Kidney epithelial cell (primary cell): ENCODE data around the gene ZIC4. TPM values are rescaled to one million over a fixed set of nuclear protein-coding genes. Genes with fewer than 3 reads are reported as not detected.

ENCODE experiments used
- DNase-seq: peaks from one replicate; pipeline ENCODE4 v3.0.0-alpha.2; 2010; ENCODE audit warnings: low read depth
- H3K27me3 ChIP-seq: 2 replicates; pipeline ENCODE4 v1.6.0; 2011; ENCODE audit warnings: low read length; ENCODE audit not compliant: control insufficient read depth, insufficient read depth
- H3K36me3 ChIP-seq: 2 replicates; pipeline ENCODE4 v1.5.1; 2011; ENCODE audit warnings: low read length; ENCODE audit not compliant: control insufficient read depth, insufficient read depth
- H3K4me3 ChIP-seq: 2 replicates; pipeline ENCODE4 v1.5.1; 2011; ENCODE audit warnings: low read depth, mild to moderate bottlenecking, control low read depth, low read length
- total RNA-seq: library from RNA; depleted of rRNA; stranded (reverse); fragments of >200 nt; gene quantifications from 2 replicates; pipeline ENCODE4 v1.2.3, GENCODE V29; 2015
- TF ChIP-seq, protein P1 (sequence below): IDR thresholded peaks from 2 replicates; pipeline ENCODE4 v1.5.1; 2011; ENCODE audit warnings: mild to moderate bottlenecking, moderate library complexity, low read length, control low read depth, inconsistent platforms; ENCODE audit not compliant: insufficient read depth, poor library complexity, severe bottlenecking

The ZIC4 gene
- total RNA-seq, 1 donor from 2014 or later: not detected

DNA sequence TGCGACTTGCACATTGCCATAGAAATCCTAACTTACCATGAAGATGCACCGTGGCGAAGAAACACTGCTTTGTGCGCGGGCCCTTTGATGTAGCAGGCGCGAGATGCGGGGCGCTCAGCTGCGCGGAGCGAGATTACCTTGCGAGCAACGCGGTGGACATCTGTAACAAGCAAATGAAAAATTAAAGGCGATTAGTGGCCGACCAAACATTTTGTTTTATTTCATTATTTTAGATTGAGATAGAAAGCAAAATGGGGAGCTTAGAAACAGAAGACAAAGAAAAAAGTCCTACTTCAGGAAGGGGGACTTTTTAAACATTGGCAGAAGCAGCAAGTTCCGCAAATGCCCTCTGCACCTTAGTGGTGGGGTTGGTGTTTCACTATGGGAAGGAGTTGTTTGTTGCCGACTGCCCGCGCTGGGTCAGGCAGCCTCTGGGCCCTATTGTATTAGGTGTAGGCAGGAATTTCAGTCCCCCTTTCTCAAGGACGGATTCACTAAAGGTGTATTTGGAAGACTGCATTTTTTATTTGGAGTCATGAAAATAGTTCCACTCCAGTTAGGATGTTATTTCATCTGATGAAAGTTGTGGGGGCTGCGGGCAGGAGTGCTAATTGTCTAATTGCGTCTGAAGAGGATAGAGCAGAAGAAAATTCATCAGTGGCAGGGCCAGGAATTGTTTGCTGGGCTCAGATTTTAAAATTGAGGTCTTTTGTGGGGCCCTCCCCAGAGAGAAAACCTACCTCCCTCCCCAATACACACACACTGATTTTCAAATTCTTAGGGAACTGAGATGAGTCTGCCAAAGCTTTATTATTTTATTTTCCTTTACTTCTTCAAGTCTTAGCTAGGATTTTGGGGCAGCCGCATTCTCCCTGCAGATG lies 17.4 kb downstream of the ZIC4 start:
- Histone ChIP-seq H3K27me3 (peaks cover 83% of the 10 kb centered on the region), H3K36me3 (no peaks in the 10 kb centered on the region), H3K4me3 (no peak overlapping the region)
- TF ChIP-seq, protein P1, sequence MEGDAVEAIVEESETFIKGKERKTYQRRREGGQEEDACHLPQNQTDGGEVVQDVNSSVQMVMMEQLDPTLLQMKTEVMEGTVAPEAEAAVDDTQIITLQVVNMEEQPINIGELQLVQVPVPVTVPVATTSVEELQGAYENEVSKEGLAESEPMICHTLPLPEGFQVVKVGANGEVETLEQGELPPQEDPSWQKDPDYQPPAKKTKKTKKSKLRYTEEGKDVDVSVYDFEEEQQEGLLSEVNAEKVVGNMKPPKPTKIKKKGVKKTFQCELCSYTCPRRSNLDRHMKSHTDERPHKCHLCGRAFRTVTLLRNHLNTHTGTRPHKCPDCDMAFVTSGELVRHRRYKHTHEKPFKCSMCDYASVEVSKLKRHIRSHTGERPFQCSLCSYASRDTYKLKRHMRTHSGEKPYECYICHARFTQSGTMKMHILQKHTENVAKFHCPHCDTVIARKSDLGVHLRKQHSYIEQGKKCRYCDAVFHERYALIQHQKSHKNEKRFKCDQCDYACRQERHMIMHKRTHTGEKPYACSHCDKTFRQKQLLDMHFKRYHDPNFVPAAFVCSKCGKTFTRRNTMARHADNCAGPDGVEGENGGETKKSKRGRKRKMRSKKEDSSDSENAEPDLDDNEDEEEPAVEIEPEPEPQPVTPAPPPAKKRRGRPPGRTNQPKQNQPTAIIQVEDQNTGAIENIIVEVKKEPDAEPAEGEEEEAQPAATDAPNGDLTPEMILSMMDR: no peak
- DNase-seq: no peak

DNA sequence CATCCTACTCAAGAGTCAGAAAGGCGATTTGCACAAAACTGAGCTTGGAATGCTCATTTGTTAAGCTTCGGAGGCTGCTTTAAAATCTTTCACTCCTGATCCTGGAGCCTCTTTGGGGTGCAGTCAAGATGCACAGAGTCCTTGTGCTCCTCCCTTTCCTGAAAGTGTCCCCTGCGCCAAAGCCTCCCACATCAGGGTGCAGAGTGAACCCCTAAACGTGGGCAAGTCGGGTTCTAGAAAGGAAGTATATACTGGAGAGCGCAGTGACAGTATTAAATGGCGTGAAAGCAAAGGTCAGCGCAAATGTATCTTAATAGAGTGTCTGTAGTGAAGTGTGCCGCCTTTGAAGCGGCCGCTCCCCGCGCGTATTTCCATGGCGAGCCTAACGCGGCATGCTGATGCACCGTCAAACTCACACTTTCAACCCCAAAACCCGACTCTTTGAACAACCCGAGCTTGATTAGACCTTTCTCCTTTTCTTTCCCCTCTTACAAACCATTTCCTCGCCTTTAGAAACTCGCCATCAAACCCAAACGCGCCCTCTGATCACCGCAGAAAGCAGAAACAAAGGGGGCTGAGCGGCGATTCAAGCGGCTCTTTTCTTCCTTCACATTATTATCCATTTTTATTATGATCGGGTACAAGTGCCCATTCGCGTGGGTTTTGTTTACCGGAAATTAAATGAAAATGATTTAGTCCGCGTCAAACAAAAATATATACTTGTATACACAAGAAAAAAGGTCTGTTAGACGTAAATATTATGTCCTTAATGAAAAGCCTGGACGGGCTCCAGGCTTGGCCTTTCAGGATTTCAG lies 18.3 kb downstream of the ZIC4 start:
- DNase-seq: no peak
- TF ChIP-seq, protein P1: no peak
- no peaks in the 10 kb centered on the region for H3K36me3 ChIP-seq
- H3K27me3 ChIP-seq: peaks cover 77% of the 10 kb centered on the region
- no peak overlapping the region for H3K4me3 ChIP-seq

DNA sequence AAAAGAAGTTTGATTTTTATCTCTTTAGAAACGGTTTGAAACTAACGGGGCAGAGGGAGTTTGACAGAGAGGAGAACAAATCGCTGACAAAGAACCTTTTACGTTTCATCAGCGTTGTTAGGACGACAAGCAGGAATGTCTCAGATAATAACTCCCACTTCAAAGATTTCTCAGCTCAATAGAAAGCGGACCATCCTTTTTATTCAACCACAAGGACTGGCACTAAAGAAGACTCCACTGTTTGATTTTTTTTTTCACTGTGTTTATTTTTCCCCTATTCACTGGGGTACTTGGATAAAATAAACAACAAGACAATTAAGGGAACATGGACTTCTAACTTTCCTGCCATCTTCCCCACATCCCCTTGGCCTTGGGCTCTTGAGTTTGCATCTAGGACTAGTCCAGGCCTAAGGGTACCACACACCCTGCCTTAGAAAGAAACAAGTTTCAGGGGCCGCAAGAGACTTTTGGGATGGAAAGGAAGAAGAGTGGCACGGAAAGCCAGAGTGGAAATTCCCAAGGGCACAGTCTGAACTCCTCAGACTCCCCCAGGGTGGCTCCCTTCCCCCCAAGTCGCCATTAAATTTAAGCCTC lies 19.0 kb downstream of the ZIC4 start:
- TF ChIP-seq, protein P1: no peak
- H3K36me3 ChIP-seq: no peaks in the 10 kb centered on the region
- peaks cover 73% of the 10 kb centered on the region for H3K27me3 ChIP-seq
- H3K4me3 ChIP-seq: no peak overlapping the region
- DNase-seq: no peak

DNA sequence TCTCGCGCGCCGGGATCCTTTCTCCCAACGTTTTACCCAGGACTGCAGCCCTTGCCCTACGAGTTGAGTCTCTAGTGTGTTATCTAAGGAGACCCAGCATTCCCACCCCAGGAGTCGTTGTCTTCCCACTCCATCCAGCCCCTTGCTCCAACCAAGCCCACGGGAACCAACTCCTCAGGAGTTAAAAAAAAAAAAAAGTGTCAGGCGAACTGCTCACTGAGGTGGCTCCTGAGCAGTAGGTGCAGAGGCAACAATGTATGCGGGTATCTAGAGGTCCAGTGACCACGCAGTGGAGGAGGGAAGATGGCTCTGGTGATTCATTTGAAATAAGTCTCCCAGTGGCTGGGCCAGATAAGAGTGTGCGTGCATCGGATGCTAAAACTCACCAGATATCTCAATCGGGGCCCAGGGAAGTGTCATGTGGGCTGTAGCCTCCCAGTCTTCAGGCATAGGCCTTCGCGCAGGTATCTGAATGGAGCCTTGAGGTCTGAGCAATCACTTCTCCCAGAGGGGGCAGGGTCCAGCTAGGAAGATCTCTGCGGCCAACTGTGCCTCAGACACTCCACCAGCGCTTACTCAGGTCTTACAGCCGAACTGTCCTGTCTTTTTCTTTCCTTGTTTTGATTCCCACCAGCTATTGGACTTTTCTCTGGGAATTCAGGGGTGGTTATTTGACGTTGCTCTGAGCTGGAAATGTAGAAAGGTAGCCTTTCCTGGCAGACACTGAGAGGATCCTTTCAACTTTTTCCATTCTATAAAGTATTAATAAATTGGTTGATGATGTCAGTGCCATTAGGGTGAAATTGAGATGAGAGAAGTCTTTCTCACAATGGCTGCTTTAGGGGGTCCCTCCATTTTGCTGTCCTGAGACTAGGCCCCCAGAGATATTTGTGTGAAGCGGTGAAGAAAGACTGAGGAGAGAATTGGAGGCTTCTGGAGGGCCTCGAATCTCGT lies 21.0 kb downstream of the ZIC4 start:
- H3K27me3 ChIP-seq: peaks cover 68% of the 10 kb centered on the region
- no peak overlapping the region for H3K4me3 ChIP-seq
- no peaks in the 10 kb centered on the region for H3K36me3 ChIP-seq
- no peak for DNase-seq
- TF ChIP-seq, protein P1: no peak
